Activated B cell treated with CpG ODN at 0.5 μM for 24 hours (primary cell): Measurements from ENCODE around the gene ALAS1. TPM values are rescaled to one million over a fixed set of nuclear protein-coding genes. Genes with fewer than 3 reads are reported as not detected.

Experiments used
- ATAC-seq: fragments of 200-7000 bp; cut with Tn5 transposase; one replicate; pipeline ENCODE4 v1.10.0; 2021; ENCODE audit warnings: low read depth, mild to moderate bottlenecking, moderate library complexity
- CTCF ChIA-PET: fragments of 350-600 bp; sonication (Branson Sonifier 250); formaldehyde crosslinking; loops from one replicate; lab custom pipeline; 2021; ENCODE audit warnings: antibody characterized with exemption; lab: Charles Lee
- POLR2A ChIA-PET: fragments of 350-600 bp; sonication (Branson Sonifier 250); formaldehyde crosslinking; loops from one replicate; lab custom pipeline; 2021; ENCODE audit warnings: antibody characterized with exemption; lab: Charles Lee
- DNase-seq: peaks from one replicate; pipeline ENCODE4 v3.0.0; 2022
- H3K27ac Mint-ChIP-seq: one replicate; pipeline ENCODE4 v1.8.0; 2020; ENCODE audit warnings: mixed read lengths
- H3K27me3 Mint-ChIP-seq: one replicate; pipeline ENCODE4 v1.8.0; 2021; ENCODE audit warnings: mixed read lengths
- H3K36me3 Mint-ChIP-seq: one replicate; pipeline ENCODE4 v1.8.0; 2021; ENCODE audit warnings: low read depth, mixed read lengths
- H3K4me1 Mint-ChIP-seq: one replicate; pipeline ENCODE4 v1.8.0; 2021; ENCODE audit warnings: mixed read lengths
- H3K4me3 Mint-ChIP-seq: one replicate; pipeline ENCODE4 v1.8.0; 2020; ENCODE audit warnings: mild to moderate bottlenecking, mixed read lengths
- H3K9me3 Mint-ChIP-seq: one replicate; pipeline ENCODE4 v1.8.0; 2020; ENCODE audit warnings: mixed read lengths
- CTCF ChIP-seq: fragments of 200-600 bp; IDR thresholded peaks from one replicate; pipeline ENCODE4 v1.8.0; 2022; ENCODE audit warnings: antibody characterized with exemption, mild to moderate bottlenecking
- intact Hi-C: fragments of 100-400 bp; cut with micrococcal nuclease; formaldehyde crosslinking; loops from one replicate; pipeline ENCODE4 v1.15.1; 2024
- total RNA-seq: library from RNA; stranded (reverse); gene quantifications from 2 replicates; pipeline ENCODE4 v1.2.3, GENCODE V29; 2022

Gene ALAS1
- total RNA-seq, 1 donor from 2014 or later = 27.6 TPM

GRCh38 chr3:52228266-52228665, 30.3 kb downstream of the ALAS1 start:
- CTCF ChIA-PET = no interaction called here
- H3K4me3 Mint-ChIP-seq = no peak overlapping the region
- DNase-seq = no peak
- intact Hi-C loops = loop anchor here (5.0 kb wide), 1 partner anchor 219 kb away; the partner anchor contains the start of gene SEMA3G
- POLR2A ChIA-PET = interaction anchor here (5.9 kb wide), 1 partner anchor 14 kb away, joined by 147 read pairs; the partner anchor contains the start of genes PPM1M and TWF2
- no peaks in the 10 kb centered on the region for H3K27me3 Mint-ChIP-seq
- H3K9me3 Mint-ChIP-seq = no peaks in the 10 kb centered on the region
- H3K36me3 Mint-ChIP-seq = peaks cover 57% of the 10 kb centered on the region
- H3K4me1 Mint-ChIP-seq = peaks cover 66% of the 10 kb centered on the region
- TF ChIP-seq CTCF = no peak
- H3K27ac Mint-ChIP-seq = no peak overlapping the region
- ATAC-seq = no peak

GRCh38 chr3:52228751-52229291, 30.9 kb downstream of the ALAS1 start:
- Mint-ChIP-seq H3K4me3 (no peak overlapping the region), H3K36me3 (peaks cover 56% of the 10 kb centered on the region), H3K9me3 (no peaks in the 10 kb centered on the region), H3K27me3 (no peaks in the 10 kb centered on the region), H3K4me1 (peaks cover 62% of the 10 kb centered on the region), H3K27ac (no peak overlapping the region)
- no peak for TF ChIP-seq CTCF
- DNase-seq (no peak), ATAC-seq (no peak)
- POLR2A ChIA-PET = interaction anchor here (1.3 to 1.8 kb wide), 2 partner anchors 8 to 10 kb away, joined by 6 read pairs; partner anchors contain the start of gene TWF2
- CTCF ChIA-PET = interaction anchor here (1.0 kb wide), 1 partner anchor 25 kb away, joined by 3 read pairs; no protein-coding TSS in a partner anchor
- intact Hi-C loops = loop anchor here (5.0 kb wide), 1 partner anchor 218 kb away; the partner anchor contains the start of gene SEMA3G

- CTCF ChIA-PET = interaction anchor here (1.0 to 3.8 kb wide), 2 partner anchors 8 to 24 kb away, joined by 3 to 53 read pairs; no protein-coding TSS in a partner anchor
- H3K4me1 Mint-ChIP-seq = peaks cover 57% of the 10 kb centered on the region
- POLR2A ChIA-PET = interaction anchor here (0.7 to 1.8 kb wide), 3 partner anchors 9 to 17 kb away, joined by 3 to 6 read pairs (median 6); partner anchors contain the start of gene TWF2
- TF ChIP-seq CTCF = no peak
- no peak overlapping the region for H3K4me3 Mint-ChIP-seq
- no peak for ATAC-seq
- H3K27me3 Mint-ChIP-seq = no peaks in the 10 kb centered on the region
- no peak for DNase-seq
- no peak overlapping the region for H3K27ac Mint-ChIP-seq
- H3K9me3 Mint-ChIP-seq = no peaks in the 10 kb centered on the region
- intact Hi-C loops = loop anchor here (5.0 kb wide), 1 partner anchor 218 kb away; the partner anchor contains the start of gene SEMA3G
- H3K36me3 Mint-ChIP-seq = peaks cover 61% of the 10 kb centered on the region
These were observed 31.7 kb downstream of the ALAS1 start for GRCh38 chr3:52229656-52230055.

GRCh38 chr3:52230461-52230860, 32.5 kb downstream of the ALAS1 start:
- no peak for TF ChIP-seq CTCF
- POLR2A ChIA-PET = interaction anchor here (1.5 to 3.0 kb wide), 4 partner anchors 10 to 47 kb away, joined by 6 to 31 read pairs (median 7); partner anchors contain the start of genes PPM1M and WDR82
- Mint-ChIP-seq H3K4me3 (no peak overlapping the region), H3K27me3 (no peaks in the 10 kb centered on the region), H3K9me3 (no peaks in the 10 kb centered on the region), H3K36me3 (peaks cover 61% of the 10 kb centered on the region), H3K4me1 (peaks cover 53% of the 10 kb centered on the region), H3K27ac (no peak overlapping the region)
- DNase-seq (no peak), ATAC-seq (no peak)
- CTCF ChIA-PET = interaction anchor here (0.9 to 3.8 kb wide), 8 partner anchors 9 to 218 kb away, joined by 3 to 53 read pairs (median 9); partner anchors contain the start of genes GLYCTK and WDR82
- intact Hi-C loops = no loop called here
